ENCODE measurements around the gene SLC25A51.
"Not testable (repeated sequence)": the region's sequence is repeated elsewhere in the genome, so short reads cannot be mapped to it uniquely, and the experiment has no call there.

Gene SLC25A51

DNA sequence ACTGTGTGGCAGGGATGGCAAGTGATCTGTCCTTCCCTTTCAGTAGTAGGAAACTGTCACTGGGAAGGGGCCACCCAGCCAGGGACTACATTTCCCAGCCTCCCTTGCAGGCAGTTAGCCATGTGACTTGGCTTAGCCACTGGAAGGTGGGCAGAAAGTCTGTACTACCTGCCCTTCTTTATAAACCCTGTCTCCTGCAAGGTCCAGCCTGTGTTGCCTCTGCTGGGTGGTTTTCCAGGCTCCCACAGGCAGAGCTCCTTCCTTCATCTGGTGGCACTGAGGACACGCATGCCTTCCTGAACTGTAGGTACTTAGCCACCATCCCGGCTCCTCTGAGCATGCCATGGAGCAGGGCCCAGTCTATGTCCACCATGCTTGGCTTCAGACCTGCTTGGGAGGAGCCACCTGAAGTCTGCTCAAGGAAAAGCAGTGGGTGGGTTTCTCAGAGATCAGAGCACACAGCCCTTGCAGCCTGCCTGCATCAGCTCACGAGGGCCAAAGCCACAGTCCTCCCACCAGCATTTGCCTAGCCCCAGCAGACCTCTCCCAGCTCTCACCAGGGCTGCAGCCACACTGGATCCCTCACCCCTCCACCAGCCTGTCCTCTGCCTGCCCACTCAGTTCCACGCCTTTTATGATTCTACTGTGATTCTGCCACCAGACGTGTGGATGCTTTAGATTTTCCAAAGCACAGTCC is 16.7 kb upstream of the SLC25A51 start:
- DNase-seq (ENCODE audit: low spot score), result peak; percentile 50

DNA sequence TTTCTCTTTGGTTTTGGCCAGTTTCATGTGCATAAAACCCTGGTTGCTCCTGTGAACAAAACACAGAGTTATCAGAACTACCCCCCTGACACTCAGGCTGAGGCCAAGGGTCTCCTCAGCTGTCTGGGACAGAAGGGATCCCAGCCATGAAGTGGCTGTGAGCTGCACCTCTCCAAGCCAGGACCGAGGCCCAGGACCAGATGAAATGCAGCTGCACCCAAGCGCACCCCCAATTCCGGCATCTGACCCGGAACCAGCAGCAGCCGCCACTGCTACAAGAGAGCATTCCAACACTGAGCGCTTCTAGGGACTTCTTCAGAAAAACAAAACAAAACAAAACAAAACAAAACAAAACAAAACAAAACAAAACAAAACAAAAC is 16.0 kb upstream of the SLC25A51 start:
- DNase-seq (ENCODE audit: low spot score), result no peak

DNA sequence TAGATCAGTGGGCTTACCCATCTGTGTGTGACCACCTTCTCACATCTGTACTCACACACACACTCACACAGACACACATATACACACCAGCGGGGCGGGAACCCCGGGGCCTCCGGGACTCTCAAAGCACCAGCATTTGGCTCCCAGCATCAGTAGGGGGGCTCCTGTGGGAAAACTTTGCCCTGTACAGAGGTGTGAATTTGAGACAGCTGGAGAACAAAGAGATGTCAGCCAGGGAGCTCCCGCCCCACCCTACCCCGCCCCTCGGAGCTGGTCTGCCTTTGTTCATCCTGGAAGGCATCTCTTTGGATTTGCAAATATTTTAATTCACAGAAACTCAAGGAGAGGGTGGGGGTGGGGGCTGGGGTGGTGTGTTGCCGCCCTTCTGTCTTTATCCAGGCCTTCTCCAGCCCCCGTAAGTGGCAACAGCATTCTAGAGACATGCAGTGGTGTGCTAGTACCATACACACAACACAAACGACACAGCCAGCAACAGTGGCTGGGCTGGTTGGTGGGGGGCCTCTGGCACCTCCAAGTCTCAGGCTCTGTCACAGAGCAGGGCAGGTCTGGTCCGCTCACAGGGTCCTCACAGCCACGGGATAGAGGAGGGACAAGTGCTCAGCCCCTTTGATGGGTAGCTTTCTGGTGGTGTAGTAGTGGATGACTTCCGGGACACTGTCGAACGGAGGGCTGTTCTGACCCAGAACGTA is 15.5 kb upstream of the SLC25A51 start:
- DNase-seq (ENCODE audit: low spot score), result no peak

DNA sequence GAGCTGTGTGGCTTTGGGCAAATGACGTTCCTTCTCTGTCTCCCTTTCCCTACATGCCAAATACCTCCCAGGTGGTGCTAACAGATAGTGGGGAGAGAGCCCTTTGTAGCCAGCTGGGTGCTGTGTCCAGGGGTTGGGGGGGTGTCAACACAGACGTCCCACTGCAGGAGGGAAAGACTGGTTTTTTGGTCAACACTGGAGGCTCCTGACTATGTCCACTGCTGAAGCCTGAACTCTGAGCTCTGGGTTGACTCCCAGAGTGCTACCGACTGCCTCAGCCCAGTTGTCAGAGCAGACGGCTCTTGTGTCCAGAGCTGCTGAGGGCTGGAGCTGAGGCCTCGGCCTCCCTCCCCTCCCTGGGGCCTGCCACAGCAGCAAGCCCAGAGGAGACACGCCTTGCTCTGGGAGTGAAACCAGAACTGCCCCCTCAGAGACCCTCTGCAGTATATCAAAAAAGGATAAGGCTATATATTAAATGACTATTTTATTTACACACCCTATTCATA is 14.8 kb upstream of the SLC25A51 start:
- DNase-seq (ENCODE audit: low spot score), result no peak

DNA sequence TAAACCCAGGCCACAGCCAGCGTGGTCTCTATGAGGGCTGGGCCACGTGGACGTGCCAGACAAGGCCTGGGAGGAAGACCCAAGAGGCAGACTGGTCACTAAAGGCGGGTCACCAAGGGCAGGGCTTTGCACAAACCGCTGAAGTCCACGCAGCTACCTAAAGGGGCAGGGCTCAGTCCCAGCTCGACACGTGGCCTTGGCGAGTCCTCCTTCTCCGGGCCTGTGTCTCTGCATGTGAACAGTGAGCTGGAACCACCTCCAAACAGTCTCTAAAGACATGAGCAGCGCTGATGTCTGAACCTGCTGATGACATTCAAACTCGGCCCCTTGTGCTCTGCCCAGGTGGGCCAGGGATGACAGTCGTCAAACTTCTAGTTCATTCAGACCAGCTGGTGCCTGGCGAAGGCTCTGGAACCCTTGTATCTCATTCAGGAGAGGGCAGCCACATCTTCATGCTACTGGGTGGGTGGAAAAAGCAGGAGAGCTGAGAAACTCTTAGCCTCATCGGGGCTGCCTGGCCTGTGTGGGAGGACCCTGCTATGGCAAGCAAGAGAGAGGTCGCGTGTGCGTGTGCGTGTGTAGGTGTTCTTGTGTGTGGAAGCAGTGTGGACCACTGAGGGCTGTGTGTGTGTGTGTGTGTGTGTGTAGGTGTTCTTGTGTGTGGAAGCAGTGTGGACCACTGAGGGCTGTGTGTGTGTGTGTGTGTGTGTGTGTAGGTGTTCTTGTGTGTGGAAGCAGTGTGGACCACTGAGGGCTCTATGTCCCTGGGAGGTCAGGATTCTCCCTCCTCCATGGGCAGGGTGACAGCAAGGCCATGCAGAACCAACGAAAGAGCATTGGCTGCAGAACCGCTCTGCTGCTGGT is 14.1 kb upstream of the SLC25A51 start:
- DNase-seq (ENCODE audit: low spot score), result no peak

DNA sequence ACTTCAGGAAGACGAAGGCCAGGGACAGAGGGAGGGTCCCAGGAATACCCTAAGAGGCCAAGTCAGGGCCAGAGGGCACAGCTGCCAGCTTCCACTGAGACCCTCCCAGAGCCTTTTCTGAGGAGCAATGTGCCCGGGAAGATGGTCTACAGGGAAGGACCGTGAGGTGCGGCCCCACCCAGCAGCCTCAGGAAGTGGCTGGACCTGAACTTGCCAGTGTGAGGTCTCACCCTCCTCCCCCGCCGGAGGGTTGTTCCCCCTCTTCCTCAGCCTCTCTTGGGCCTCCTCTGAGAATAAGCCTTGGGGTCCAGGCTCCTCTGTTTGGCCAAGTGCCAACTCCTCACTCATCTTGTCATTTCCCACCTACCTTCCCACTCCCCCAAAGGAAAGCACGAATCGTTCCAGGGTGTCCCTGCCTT is 13.4 kb upstream of the SLC25A51 start:
- no peak for DNase-seq (ENCODE audit: low spot score)

DNA sequence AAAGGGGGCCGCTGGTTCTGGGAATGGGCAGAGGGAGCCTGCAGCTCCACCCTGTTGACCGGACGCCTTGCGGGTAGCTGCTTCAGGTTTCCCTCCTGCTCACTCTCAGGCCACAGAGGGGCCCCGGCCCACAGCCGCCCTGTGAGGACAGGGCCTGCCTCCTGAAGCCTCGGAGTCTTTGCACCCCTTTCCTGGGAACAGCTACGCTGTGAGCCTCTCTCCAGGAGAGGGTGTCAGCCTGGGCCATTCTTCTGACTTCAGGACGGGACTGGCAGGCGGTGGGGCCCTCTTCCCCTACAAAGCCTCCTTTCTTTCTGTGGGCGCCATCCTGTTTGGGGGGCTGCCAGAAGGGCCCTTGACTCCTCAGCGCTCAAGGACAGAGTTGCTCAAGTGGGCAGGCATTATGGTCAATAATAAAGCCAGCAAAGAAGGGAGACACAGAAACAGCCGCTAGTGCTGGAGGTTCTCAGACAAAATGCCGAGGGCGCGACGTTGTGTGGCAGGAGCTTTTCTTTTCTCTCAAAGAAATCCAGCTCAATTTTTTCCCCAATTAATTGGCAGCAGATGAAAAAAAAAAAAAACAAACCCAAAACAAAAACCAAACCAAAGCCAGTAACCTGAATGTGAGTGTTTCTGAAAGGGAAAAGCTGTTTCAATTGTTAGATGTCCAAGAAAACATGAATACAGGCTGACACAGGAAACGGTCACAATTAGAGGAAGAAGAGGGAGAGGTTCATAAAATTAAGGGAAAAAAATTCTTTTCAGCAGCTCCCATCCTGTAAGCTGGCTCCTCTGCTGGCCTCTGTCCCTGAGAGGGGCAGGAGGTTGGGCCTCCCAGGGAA is 12.8 kb upstream of the SLC25A51 start:
- DNase-seq (ENCODE audit: low spot score), result no peak

DNA sequence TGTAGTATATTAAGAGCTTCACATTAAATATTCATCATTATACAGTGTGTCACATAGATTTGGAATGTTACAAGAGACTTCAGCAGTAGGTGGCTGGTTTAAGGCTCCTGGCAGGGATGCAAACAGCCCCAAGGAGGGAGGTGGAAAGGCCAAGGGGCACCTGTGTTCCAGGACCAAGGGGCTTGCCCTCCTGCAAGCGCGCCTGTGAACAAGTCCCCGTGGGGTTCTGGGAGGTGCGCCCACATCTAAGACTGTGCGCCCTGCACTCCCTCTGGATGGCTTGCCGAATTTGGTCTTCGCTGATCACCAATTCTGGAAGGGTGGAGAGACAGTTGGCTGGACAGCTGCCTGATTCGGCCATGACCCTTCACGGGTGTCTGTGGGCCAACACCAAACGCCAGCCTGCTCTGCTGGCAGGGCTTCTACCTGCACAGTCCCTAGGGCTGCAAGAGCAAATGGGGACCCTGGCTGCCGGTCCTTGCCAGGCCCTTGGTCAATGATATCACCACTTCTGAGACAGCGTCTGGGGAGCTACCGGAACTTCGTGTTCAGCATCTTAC is 12.1 kb upstream of the SLC25A51 start:
- no peak for DNase-seq (ENCODE audit: low spot score)

DNA sequence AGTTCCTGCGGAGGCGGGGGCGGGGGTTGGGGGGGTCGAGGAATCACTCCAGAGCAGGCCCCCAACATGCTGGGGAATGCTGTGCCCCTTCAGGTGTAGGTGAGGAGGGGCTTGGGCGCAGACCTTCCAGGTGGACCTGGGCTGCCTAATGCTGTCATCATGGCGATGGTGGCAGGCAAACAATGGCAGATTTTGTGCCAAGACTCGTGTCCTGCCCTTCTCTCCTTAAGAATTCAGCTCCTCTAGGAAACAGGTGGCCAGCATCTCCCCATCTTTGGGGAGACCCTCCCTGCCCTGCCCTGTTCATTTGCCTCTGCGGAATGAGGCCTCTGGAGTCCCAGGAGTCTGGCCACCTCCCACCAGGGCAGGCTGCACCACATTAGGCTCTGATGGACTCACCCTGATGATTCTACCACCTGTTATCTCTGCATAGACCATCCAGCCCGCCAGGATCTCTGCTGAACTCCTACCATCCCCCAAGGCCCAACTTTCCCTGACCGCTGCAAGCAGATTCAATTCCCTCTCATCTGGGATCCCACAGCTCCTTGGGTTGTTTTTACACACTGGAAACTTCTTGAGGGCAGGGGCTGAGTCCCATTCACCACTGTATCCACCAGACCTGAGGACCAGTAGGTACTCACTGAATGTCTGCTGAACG is 10.9 kb upstream of the SLC25A51 start:
- DNase-seq (ENCODE audit: low spot score), result no peak

DNA sequence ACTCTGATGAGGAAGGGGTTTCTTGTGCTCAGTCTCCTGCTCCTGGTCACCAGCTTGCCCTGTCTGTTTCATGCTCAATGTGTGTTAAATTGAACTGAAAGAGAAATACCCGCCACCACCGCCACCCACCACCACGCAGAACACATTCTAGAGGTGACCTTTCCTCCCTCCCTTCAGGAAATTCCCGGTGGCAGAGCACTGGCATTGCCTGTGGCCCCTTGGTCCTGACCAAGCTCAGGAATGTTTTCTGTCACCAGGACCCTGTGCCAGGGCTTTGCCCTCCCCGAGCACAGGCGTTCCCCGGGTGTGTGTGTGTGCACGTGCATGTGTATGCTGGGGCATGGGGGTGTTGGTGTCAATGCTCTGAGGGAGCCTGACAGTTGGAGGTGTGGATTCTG is 10.2 kb upstream of the SLC25A51 start:
- no peak for DNase-seq (ENCODE audit: low spot score)

DNA sequence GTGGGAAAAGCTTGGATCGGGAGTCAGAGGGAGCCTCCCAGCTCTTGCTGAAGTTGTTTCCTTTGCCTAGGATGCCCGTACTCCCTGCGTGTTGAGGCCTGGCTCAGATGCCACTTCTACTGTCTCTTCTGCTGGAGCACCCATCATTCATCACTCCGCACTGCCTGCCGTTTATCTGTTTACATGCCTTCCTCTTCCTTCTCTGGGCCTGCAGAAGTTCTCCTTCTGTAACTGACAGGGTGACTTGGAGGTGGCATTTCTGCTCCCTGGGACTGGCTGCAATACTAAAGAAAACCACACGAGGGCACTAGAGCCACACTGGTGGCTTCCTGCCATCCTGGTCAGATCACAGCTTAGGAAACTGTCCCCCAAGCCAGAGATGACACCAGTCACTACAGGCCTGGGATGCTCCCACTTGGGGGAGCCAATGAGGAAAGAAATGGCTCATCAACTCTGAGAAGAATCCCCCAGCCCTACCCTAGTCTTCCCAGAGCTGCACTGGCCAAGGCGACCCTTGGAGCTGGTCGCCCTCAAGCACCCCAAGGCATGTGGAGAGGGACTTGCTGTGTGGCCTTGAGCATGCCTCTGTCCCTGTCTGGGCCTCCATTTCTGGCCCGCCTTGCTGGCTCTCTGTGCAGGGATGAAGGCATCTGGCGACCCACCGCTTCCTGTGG is 9.7 kb upstream of the SLC25A51 start:
- peak; percentile 91 for DNase-seq (ENCODE audit: low spot score)

DNA sequence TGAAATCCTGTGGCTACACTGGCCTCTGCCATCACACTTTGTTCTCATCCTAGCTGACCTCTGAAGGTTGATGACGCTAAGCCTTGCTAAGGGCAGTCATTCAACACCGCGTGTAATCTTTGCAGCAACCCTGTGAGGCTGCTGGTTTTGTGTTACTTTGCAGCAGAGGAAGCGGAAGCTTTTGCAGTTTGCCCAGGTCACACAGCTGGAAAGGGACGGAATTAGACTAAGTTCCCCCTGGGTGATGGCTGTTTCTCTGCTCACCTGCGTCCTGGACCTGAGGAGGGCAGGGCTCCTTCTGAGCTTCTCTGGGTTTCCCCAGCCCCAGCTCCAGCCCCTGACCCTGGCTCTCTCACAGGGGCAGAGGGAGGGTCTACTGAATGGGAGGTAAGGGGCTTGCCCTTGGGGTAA is 7.3 kb upstream of the SLC25A51 start:
- no peak for DNase-seq (ENCODE audit: low spot score)

DNA sequence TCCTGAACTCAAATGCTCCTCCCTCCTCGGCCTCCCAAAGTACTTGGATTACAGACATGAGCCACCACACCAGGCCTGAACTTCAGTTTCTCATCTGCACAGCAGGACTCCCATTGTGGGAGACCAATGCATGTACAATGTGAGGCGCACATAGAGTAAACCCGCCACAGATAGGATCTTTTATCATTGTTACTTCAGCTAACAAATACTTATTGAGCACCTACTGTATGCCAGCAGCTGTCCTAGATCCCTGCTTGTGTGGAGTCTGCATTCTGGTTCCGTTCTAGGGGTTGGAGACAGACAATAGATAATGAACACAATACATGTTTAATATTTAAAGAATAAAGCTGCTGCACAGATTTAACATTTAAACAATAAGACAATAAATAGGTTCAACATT is 6.3 kb upstream of the SLC25A51 start:
- DNase-seq (ENCODE audit: low spot score), result no peak

DNA sequence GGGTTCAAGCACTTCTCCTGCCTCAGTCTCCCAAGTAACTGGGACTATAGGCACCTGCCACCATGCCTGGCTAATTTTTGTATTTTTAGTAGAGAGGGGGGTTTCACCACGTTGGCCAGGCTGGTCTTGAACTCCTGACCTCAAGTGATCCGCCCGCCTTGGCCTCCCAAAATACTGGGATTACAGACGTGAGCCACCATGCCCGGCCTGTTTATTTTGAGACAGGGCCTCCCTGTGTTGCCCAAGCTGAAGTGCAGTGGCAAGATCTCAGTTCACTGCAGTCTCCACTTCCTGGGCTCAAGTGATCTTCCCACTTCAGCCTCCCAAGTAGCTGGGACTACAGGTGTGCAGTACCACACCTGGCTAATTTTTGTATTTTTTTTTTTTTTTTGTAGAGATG is 5.9 kb upstream of the SLC25A51 start:
- not testable (repeated sequence) for DNase-seq (ENCODE audit: low spot score)

DNA sequence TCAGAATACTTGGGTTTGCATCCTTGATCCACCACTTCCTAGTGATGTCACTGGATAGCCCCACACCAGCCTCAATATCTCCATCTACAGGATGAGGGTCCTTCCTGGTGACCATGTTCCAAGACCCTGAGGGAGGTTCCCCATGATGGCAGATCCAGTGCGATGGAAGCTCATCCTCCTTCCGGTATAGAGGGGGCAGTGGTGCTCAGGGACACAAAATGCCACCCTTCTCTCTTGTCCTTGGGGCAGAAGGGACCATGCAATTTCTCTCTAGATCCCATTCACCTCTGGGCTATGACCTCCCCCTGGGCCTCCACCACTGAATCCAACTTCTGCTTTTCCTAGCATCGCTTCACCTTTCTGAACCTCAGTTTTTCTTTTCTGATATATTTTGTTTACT is 5.4 kb upstream of the SLC25A51 start:
- no peak for DNase-seq (ENCODE audit: low spot score)

DNA sequence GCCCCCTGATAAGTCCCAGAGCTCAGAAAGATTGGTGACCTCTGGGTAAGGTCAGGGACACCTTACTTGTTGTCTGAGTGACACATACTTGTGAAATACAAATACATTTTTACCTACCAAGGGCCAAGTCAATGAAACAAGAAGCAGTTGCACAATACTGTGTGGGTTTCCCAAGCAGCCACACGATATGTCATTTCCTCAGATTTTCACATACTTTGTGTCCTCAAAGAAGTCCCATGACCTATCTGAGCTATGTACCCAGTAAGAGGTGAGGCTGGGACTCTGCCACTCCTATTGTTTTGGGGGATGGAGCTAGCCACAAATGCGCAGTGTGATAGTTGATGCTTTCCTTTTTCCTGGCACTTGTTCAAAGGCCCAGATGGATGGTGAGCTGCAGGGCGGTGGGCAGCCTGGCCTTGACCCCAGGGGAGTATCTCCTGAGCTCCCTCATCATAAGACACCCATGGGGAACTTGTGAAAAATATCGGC is 4.8 kb upstream of the SLC25A51 start:
- no peak for DNase-seq (ENCODE audit: low spot score)

DNA sequence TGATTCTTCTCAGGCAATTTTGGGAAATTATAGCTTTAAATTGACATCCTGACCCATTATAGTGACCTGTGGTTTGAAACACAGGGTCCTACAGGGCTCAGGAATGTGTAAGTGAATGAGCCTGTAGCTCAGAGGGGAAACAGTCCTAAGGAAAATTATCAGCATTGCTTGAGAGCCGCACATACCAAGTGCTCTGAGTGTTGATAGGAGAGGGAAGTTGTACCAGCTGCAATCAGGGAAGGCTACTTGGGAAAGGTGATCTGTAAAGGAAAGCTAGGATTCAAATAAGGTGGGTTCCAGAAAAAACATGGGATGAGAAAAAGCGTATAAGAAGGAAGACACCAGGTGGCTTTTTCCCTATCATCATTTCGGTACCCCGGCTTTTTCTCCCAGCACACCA is 4.4 kb upstream of the SLC25A51 start:
- no peak for DNase-seq (ENCODE audit: low spot score)

DNA sequence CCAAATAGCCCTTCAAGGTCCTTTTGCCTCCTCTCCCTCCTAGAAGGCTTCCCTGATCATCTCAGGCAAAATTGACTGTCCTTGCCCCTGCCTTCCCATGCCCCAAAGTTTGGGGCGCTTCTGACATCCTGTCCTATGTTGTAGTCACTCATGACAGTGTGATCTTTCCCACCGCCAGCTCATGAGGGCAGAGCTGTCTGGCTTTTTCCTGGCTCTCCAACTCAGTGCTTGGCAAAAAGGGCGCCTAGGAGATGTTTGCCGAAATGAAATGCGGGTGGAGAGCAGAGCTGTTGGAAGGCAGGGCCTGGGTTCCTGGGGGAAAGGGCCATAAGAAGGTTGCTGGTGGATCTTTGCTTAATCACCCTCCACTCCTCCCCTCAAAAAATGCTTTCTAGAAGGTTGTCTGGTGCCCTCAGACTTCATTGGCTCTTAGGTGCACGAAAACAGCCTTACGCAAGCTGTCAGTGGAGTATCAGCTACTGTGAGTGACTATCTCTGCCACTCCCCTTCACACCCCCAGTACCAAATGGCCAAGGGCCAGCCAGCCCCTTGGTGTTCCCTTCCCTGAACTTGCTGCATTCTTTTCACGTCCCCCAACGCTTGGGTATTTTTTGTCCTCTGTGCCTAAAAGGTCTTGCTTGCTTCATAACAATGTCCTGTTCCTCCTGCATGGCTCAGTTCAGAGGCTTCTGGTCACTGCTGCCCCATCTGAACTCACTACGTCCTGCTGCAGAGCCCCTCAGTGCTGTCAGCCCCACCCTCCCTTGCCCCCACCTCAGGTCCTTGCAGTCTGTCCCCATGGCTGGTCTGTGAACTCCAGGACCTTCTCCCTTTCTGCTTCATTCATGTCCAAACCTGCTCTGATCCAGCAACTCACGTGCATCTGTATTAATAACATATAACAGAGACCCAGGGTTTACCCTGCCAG is 2.6 kb upstream of the SLC25A51 start:
- DNase-seq (ENCODE audit: low spot score), result no peak

DNA sequence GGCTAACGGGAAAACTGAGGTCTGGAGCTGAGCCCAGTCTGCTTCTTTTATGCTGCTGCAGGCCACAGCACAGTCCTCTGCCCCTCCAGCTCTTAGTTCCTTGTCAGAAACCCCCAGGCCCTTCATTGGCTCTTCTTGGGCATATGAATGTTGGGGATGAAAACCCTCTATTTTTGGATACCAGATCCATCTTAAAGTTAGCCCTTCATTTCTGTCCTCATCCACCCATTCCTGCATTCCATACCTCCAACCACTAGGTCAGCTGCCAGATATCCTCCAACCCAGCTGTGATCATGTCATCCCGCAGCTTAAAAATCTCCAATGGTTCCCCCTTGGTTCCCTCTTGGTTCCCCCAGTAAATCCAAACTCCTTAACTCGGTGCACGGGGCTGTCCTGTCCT is 1.8 kb upstream of the SLC25A51 start:
- DNase-seq (ENCODE audit: low spot score), result no peak
